ENCODE results near the gene NFILZ.
"Not testable (repeated sequence)": the region's sequence is repeated elsewhere in the genome, so short reads cannot be mapped to it uniquely, and the experiment has no call there.

Gene NFILZ

GRCh38 chr19:8611877-8612806 is 18.3 kb upstream of the NFILZ start:
- peak; percentile 84 for DNase-seq (ENCODE audit: low read depth)

- no peak for DNase-seq (ENCODE audit: low read depth)
Observed at GRCh38 chr19:8612807-8613171, 17.6 kb upstream of the NFILZ start.

- no peak for DNase-seq (ENCODE audit: low read depth)
Observed at GRCh38 chr19:8614455-8614854, 16.0 kb upstream of the NFILZ start.

GRCh38 chr19:8615024-8615423 is 15.4 kb upstream of the NFILZ start:
- no peak for DNase-seq (ENCODE audit: low read depth)

- peak; percentile 52 for DNase-seq (ENCODE audit: low read depth)
Observed at GRCh38 chr19:8615813-8616596, 14.4 kb upstream of the NFILZ start.

GRCh38 chr19:8616861-8617260 is 13.6 kb upstream of the NFILZ start:
- DNase-seq (ENCODE audit: low read depth), result no peak

- not testable (repeated sequence) for DNase-seq (ENCODE audit: low read depth)
Observed at GRCh38 chr19:8617325-8617724, 13.1 kb upstream of the NFILZ start.

- DNase-seq (ENCODE audit: low read depth), result no peak
Observed at GRCh38 chr19:8617984-8618383, 12.4 kb upstream of the NFILZ start.

GRCh38 chr19:8618751-8619150 is 11.7 kb upstream of the NFILZ start:
- no peak for DNase-seq (ENCODE audit: low read depth)

GRCh38 chr19:8622886-8623285 is 7.5 kb upstream of the NFILZ start:
- not testable (repeated sequence) for DNase-seq (ENCODE audit: low read depth)

GRCh38 chr19:8626842-8627241 is 3.6 kb upstream of the NFILZ start:
- DNase-seq (ENCODE audit: low read depth), result no peak

GRCh38 chr19:8629184-8629583 is 1.2 kb upstream of the NFILZ start:
- DNase-seq (ENCODE audit: low read depth), result no peak

- no peak for DNase-seq (ENCODE audit: low read depth)
Observed at GRCh38 chr19:8630796-8631424, 477 bp downstream of the NFILZ start.

GRCh38 chr19:8631425-8631819 is 989 bp downstream of the NFILZ start:
- DNase-seq (ENCODE audit: low read depth), result peak; percentile 70

GRCh38 chr19:8635422-8635821 is 5.0 kb downstream of the NFILZ start:
- no peak for DNase-seq (ENCODE audit: low read depth)

- DNase-seq (ENCODE audit: low read depth), result peak; percentile 47
Observed at GRCh38 chr19:8637070-8637469, 6.6 kb downstream of the NFILZ start.

GRCh38 chr19:8638078-8638619 is 7.7 kb downstream of the NFILZ start:
- peak; percentile 60 for DNase-seq (ENCODE audit: low read depth)

- peak; percentile 30 for DNase-seq (ENCODE audit: low read depth)
Observed at GRCh38 chr19:8639821-8640401, 9.5 kb downstream of the NFILZ start.

GRCh38 chr19:8640402-8641004 is 10.1 kb downstream of the NFILZ start:
- peak; percentile 64 for DNase-seq (ENCODE audit: low read depth)

GRCh38 chr19:8641221-8641907 is 10.9 kb downstream of the NFILZ start:
- DNase-seq (ENCODE audit: low read depth), result no peak

All from iris pigment epithelial cell (primary cell).